A673 (cell line): ENCODE measurements around the gene PLGLB1. TPM values are rescaled to one million over a fixed set of nuclear protein-coding genes. Genes with fewer than 3 reads are reported as not detected.
"Not testable (repeated sequence)": the region's sequence is repeated elsewhere in the genome, so short reads cannot be mapped to it uniquely, and the experiment has no call there.

Experiments
- BruUV-seq: library from RNA; stranded (reverse); fragments of 400-500 nt; replicated peaks from 2 replicates; lab custom pipeline; 2021; lab: Mats Ljungman, UMichigan
- CTCF ChIA-PET: fragments of 300-600 bp; sonication (Branson Sonifier 250); formaldehyde crosslinking; loops from one replicate; lab custom pipeline; 2022; ENCODE audit warnings: antibody characterized with exemption; lab: Charles Lee
- POLR2A ChIA-PET: fragments of 300-600 bp; sonication (Branson Sonifier 250); formaldehyde crosslinking; loops from one replicate; lab custom pipeline; 2022; ENCODE audit warnings: antibody characterized with exemption; ENCODE audit not compliant: low non-redundant PET; lab: Charles Lee
- DNase-seq: peaks from one replicate; pipeline ENCODE4 v3.0.0-alpha.2; 2015; ENCODE audit warnings: low spot score
- H3K27ac ChIP-seq: fragments of 200-600 bp; sonication (generic); 2 replicates; pipeline ENCODE4 v1.5.1; 2016; ENCODE audit warnings: mixed run types, low read depth, mild to moderate bottlenecking, mixed read lengths, antibody characterized with exemption, low read length; ENCODE audit not compliant: poor library complexity, severe bottlenecking
- H3K27me3 ChIP-seq: fragments of 200-600 bp; sonication (generic); replicated peaks from 2 replicates; pipeline ENCODE4 v1.6.1; 2017; ENCODE audit warnings: mixed run types, low read depth, mild to moderate bottlenecking, mixed read lengths, antibody characterized with exemption, low read length; ENCODE audit not compliant: insufficient read depth, poor library complexity
- H3K36me3 ChIP-seq: fragments of 200-600 bp; sonication (generic); 2 replicates; pipeline ENCODE4 v1.6.1; 2016; ENCODE audit warnings: mixed run types, mild to moderate bottlenecking, mixed read lengths, antibody characterized with exemption, low read length; ENCODE audit not compliant: insufficient read depth, poor library complexity, severe bottlenecking
- H3K4me1 ChIP-seq: fragments of 200-600 bp; sonication (generic); 2 replicates; pipeline ENCODE4 v1.6.1; 2017; ENCODE audit warnings: mixed run types, mild to moderate bottlenecking, mixed read lengths, antibody characterized with exemption, low read length; ENCODE audit not compliant: insufficient read depth, poor library complexity, severe bottlenecking
- H3K4me3 ChIP-seq: fragments of 200-600 bp; sonication (generic); 2 replicates; pipeline ENCODE4 v1.5.1; 2016; ENCODE audit warnings: low read depth, mixed run types, mild to moderate bottlenecking, mixed read lengths, low read length; ENCODE audit not compliant: poor library complexity, severe bottlenecking
- H3K9me3 ChIP-seq: fragments of 200-600 bp; sonication (generic); 2 replicates; pipeline ENCODE4 v1.6.1; 2016; ENCODE audit warnings: mixed run types, low read depth, mild to moderate bottlenecking, mixed read lengths, antibody characterized with exemption, low read length; ENCODE audit not compliant: poor library complexity, severe bottlenecking
- CTCF ChIP-seq: fragments of 300-800, 200-600 bp; sonication (generic); conservative IDR thresholded peaks from 2 replicates; pipeline ENCODE4 v1.5.1; 2017; ENCODE audit warnings: low read depth, mild to moderate bottlenecking, antibody characterized with exemption, low read length, moderate library complexity, mixed read lengths
- intact Hi-C: fragments of 100-400 bp; cut with micrococcal nuclease; formaldehyde crosslinking; loops from one replicate; pipeline ENCODE4 v1.10.0; 2022; ENCODE audit not compliant: unreplicated experiment
- total RNA-seq: library from RNA; stranded (reverse); gene quantifications from 2 replicates; pipeline ENCODE4 v1.2.3, GENCODE V29; 2021

Gene PLGLB1
- total RNA-seq, 1 experiment from 2014 or later, result 2.0 TPM

GRCh38 chr2:87041321-87041978 is 19.8 kb upstream of the PLGLB1 start:
- H3K27me3 ChIP-seq, CTCF ChIA-PET, intact Hi-C loops, H3K36me3 ChIP-seq, H3K4me1 ChIP-seq, BruUV-seq, H3K27ac ChIP-seq, POLR2A ChIA-PET, H3K4me3 ChIP-seq, H3K9me3 ChIP-seq, DNase-seq: not testable (repeated sequence)
- 0 out of 2 replicates have a peak, but pooled peaks have one; percentile 12 for TF ChIP-seq CTCF

GRCh38 chr2:87028607-87029006 is 7.0 kb upstream of the PLGLB1 start:
- intact Hi-C loops, H3K4me3 ChIP-seq, POLR2A ChIA-PET, H3K27ac ChIP-seq, H3K9me3 ChIP-seq, CTCF ChIA-PET, H3K36me3 ChIP-seq, DNase-seq, H3K27me3 ChIP-seq, H3K4me1 ChIP-seq, BruUV-seq: not testable (repeated sequence)

GRCh38 chr2:87026816-87027215 is 5.2 kb upstream of the PLGLB1 start:
- BruUV-seq, POLR2A ChIA-PET: not testable (repeated sequence)

GRCh38 chr2:87025927-87026326 is 4.3 kb upstream of the PLGLB1 start:
- H3K27ac ChIP-seq, H3K9me3 ChIP-seq, CTCF ChIA-PET, H3K36me3 ChIP-seq, DNase-seq, POLR2A ChIA-PET, H3K4me3 ChIP-seq, H3K4me1 ChIP-seq, BruUV-seq, intact Hi-C loops, H3K27me3 ChIP-seq: not testable (repeated sequence)

More at GRCh38 chr2:87026816-87027215, 5.2 kb upstream of the PLGLB1 start:
- H3K27me3 ChIP-seq, H3K9me3 ChIP-seq, intact Hi-C loops, H3K36me3 ChIP-seq, CTCF ChIA-PET, H3K4me3 ChIP-seq, DNase-seq, H3K27ac ChIP-seq, H3K4me1 ChIP-seq: not testable (repeated sequence)

GRCh38 chr2:87023988-87024615 is 2.5 kb upstream of the PLGLB1 start:
- intact Hi-C loops, BruUV-seq, H3K4me3 ChIP-seq, POLR2A ChIA-PET, H3K4me1 ChIP-seq, DNase-seq, H3K9me3 ChIP-seq, H3K27me3 ChIP-seq, CTCF ChIA-PET, H3K27ac ChIP-seq, H3K36me3 ChIP-seq: not testable (repeated sequence)

GRCh38 chr2:87021043-87021442 is 601 bp downstream of the PLGLB1 start:
- CTCF ChIA-PET, H3K36me3 ChIP-seq: not testable (repeated sequence)

GRCh38 chr2:87019053-87019452 is 2.6 kb downstream of the PLGLB1 start:
- intact Hi-C loops, H3K27ac ChIP-seq, DNase-seq, BruUV-seq, H3K36me3 ChIP-seq, H3K27me3 ChIP-seq, H3K9me3 ChIP-seq, POLR2A ChIA-PET, CTCF ChIA-PET, H3K4me3 ChIP-seq, H3K4me1 ChIP-seq: not testable (repeated sequence)

More at GRCh38 chr2:87021043-87021442, 601 bp downstream of the PLGLB1 start:
- H3K27ac ChIP-seq, H3K9me3 ChIP-seq, H3K4me3 ChIP-seq, H3K27me3 ChIP-seq, DNase-seq, H3K4me1 ChIP-seq, BruUV-seq, POLR2A ChIA-PET, intact Hi-C loops: not testable (repeated sequence)
